ENCODE data around the gene CD36. TPM values are rescaled to one million over a fixed set of nuclear protein-coding genes. Genes with fewer than 3 reads are reported as not detected.

The CD36 gene
- total RNA-seq, 1 donor from 2014 or later, result 1.7 TPM

DNA sequence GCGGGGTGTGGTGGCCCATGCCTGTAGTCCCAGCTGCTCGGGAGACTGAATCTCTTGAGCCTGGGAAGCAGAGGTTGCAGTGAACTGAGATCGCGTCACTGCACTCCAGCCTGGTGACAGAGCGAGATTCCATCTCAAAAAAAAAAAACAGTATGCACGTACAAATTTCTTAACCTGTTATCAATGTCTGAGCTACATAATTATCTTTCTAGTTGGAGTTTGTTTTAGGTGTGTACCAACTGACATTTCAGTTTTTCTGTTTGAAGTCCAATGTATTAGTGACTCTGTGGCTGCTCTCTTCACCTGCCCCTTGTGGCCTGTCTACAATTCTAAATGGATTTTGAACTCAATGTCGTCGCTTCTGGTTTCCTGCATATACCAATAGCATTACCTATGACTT, 40.3 kb downstream of the CD36 start:
- no peaks in the 10 kb centered on the region for H3K27me3 Mint-ChIP-seq (ENCODE audit: low read depth, unreplicated experiment)
- no peaks in the 10 kb centered on the region for H4K20me1 ChIP-seq (ENCODE audit: insufficient read depth, low read length)
- no peak overlapping the region for H3K4me3 ChIP-seq (ENCODE audit: insufficient read depth, low read depth, low read length)
- H3K4me3 Mint-ChIP-seq (ENCODE audit: unreplicated experiment), result no peak overlapping the region
- H3K27ac ChIP-seq (ENCODE audit: low read depth, low read length), result no peak overlapping the region
- H3K36me3 Mint-ChIP-seq (ENCODE audit: low read depth, unreplicated experiment), result no peaks in the 10 kb centered on the region
- no peaks in the 10 kb centered on the region for H3K9me3 Mint-ChIP-seq (ENCODE audit: unreplicated experiment)
- no peaks in the 10 kb centered on the region for H3K9me3 ChIP-seq (ENCODE audit: insufficient read depth, low read depth, low read length)
- H3K4me2 ChIP-seq (ENCODE audit: low read length), result no peak overlapping the region
- no peaks in the 10 kb centered on the region for H3K4me1 ChIP-seq (ENCODE audit: insufficient read depth, low read length)
- H2AFZ ChIP-seq (ENCODE audit: low read depth, low read length), result no peak overlapping the region
- no peak for FAIRE-seq
- H3K27ac Mint-ChIP-seq (ENCODE audit: unreplicated experiment), result no peak overlapping the region
- DNase-seq (ENCODE audit: low read depth), result no peak
- H3K36me3 ChIP-seq (ENCODE audit: insufficient read depth, low read length), result no peaks in the 10 kb centered on the region
- H3K79me2 ChIP-seq (ENCODE audit: insufficient read depth, low read length), result no peaks in the 10 kb centered on the region
- no peaks in the 10 kb centered on the region for H3K4me1 Mint-ChIP-seq (ENCODE audit: low read depth, unreplicated experiment)
- no peak overlapping the region for H3K9ac ChIP-seq (ENCODE audit: low read length)
- TF ChIP-seq CTCF (IDR thresholded peaks at IDR 0.05; ENCODE audit: insufficient read depth, low read depth, low read length) (no peak), EZH2 (IDR thresholded peaks at IDR 0.05; ENCODE audit: insufficient read depth, low read length) (no peak)
- no peaks in the 10 kb centered on the region for H3K27me3 ChIP-seq (ENCODE audit: insufficient read depth, low read length)

- Mint-ChIP-seq H3K27ac (ENCODE audit: unreplicated experiment) (no peak overlapping the region), H3K27me3 (ENCODE audit: low read depth, unreplicated experiment) (no peaks in the 10 kb centered on the region), H3K4me3 (ENCODE audit: unreplicated experiment) (no peak overlapping the region), H3K4me1 (ENCODE audit: low read depth, unreplicated experiment) (no peaks in the 10 kb centered on the region), H3K9me3 (ENCODE audit: unreplicated experiment) (peaks cover 2% of the 10 kb centered on the region), H3K36me3 (ENCODE audit: low read depth, unreplicated experiment) (no peaks in the 10 kb centered on the region)
- Histone ChIP-seq H2AFZ (ENCODE audit: low read depth, low read length) (no peak overlapping the region), H3K9ac (ENCODE audit: low read length) (no peak overlapping the region), H3K79me2 (ENCODE audit: insufficient read depth, low read length) (no peaks in the 10 kb centered on the region), H4K20me1 (ENCODE audit: insufficient read depth, low read length) (no peaks in the 10 kb centered on the region), H3K27ac (ENCODE audit: low read depth, low read length) (no peak overlapping the region), H3K4me3 (ENCODE audit: insufficient read depth, low read depth, low read length) (no peak overlapping the region), H3K4me2 (ENCODE audit: low read length) (no peak overlapping the region), H3K9me3 (ENCODE audit: insufficient read depth, low read depth, low read length) (no peaks in the 10 kb centered on the region), H3K36me3 (ENCODE audit: insufficient read depth, low read length) (no peaks in the 10 kb centered on the region), H3K27me3 (ENCODE audit: insufficient read depth, low read length) (no peaks in the 10 kb centered on the region), H3K4me1 (ENCODE audit: insufficient read depth, low read length) (no peaks in the 10 kb centered on the region)
- TF ChIP-seq EZH2 (IDR thresholded peaks at IDR 0.05; ENCODE audit: insufficient read depth, low read length) (no peak), CTCF (IDR thresholded peaks at IDR 0.05; ENCODE audit: insufficient read depth, low read depth, low read length) (no peak)
- FAIRE-seq (no peak), DNase-seq (ENCODE audit: low read depth) (no peak)
Observed at GRCh38 chr7:80679921-80680907, 41.8 kb downstream of the CD36 start.

Measured in astrocyte (in vitro differentiated cells and primary cell).